GM12872 (cell line): ENCODE measurements around the gene NEUROG1.

Experiments
- CTCF ChIP-seq: IDR thresholded peaks from 3 replicates; pipeline ENCODE4 v1.5.1; 2011; ENCODE audit warnings: low read depth, mild to moderate bottlenecking, low read length, moderate library complexity; ENCODE audit not compliant: insufficient read depth

Gene NEUROG1

DNA sequence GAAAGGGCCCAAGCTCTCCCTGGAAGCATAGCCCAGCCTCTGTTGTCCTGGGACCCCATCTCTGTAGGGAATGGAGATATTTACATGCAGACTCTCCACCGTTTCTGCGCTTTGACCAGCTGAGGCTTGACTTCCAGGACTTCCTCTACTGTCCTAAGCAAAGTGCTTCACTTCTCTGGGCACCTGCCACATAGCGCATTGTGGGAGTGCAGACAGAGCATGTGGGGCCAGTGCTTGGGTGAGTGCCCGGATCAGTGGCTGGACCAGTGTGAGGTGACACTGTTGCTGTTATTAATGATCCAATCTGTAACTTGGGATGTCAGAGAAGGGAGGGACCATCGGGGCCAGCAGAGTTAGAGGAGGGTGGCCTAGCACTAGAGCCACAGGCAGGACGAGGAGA is 32.5 kb upstream of the NEUROG1 start:
- TF ChIP-seq CTCF, result no peak

DNA sequence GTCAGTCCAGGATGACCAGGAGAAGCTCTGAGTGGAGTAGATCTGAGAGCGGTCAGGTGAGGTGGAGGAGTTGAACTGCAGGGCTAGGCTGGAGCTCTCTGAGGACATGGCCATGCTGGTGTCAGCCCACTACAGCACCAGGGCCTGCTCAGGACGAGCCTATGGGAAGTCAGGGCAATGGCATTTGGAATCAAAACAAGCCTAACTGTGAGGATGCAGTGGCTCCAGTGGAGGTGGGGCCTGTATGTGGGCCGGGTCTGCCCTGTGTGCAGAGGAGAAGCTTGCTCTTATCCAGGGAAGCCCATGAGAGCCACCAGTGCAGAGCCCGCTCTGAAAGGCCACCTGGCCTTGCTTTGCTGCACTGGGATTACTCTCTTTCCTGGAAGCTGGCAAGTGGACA is 31.9 kb upstream of the NEUROG1 start:
- no peak for TF ChIP-seq CTCF

GRCh38 chr5:135566422-135567400 is 30.9 kb upstream of the NEUROG1 start:
- no peak for TF ChIP-seq CTCF

DNA sequence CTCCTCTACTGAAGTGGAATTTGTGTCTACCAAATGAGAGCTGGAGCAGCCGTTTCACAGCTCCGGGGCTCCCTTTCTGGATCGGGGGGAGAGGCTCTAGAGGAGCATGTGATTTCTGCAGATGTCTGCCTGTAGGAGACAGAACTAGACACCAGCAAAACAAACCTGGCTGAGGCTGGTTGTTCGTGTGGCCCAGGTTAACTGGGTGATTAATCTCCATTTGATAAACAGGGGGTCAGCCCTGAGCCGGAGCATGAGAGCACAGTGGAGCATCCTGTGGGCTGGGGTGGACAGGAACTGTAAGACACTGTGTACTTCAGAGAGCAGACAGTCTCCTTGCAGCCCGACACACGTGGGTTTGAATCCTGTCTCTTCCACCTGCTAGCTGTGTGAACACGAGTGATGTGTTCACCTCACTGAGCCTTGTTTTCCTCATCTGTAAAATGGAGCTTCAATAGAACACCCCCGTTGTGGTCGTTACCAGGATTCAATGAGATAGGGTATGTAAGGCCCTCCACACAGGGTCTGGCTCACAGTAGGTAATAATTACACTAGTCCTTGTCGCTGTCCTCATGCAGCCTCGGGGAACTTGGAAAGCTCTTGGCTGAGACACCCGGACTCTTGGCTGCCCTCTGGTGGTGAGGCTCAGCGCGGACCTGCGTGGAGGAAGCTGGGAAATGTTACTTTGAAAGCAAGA is 30.1 kb upstream of the NEUROG1 start:
- TF ChIP-seq CTCF, result peak; percentile 95

GRCh38 chr5:135565266-135565665 is 29.5 kb upstream of the NEUROG1 start:
- TF ChIP-seq CTCF, result no peak

- TF ChIP-seq CTCF, result no peak
Observed at GRCh38 chr5:135564331-135564730, 28.6 kb upstream of the NEUROG1 start.

- TF ChIP-seq CTCF, result no peak
Observed at GRCh38 chr5:135561266-135561665, 25.5 kb upstream of the NEUROG1 start.
